Measurements from ENCODE around the gene NUCKS1.
"Not testable (repeated sequence)": the region's sequence is repeated elsewhere in the genome, so short reads cannot be mapped to it uniquely, and the experiment has no call there.

Gene NUCKS1

GRCh38 chr1:205729945-205730610 is 19.9 kb downstream of the NUCKS1 start:
- H3K36me3 Mint-ChIP-seq (ENCODE audit: low read depth) = peaks cover 31% of the 10 kb centered on the region
- no peak overlapping the region for H3K27ac Mint-ChIP-seq
- H3K4me1 Mint-ChIP-seq (ENCODE audit: low read depth) = peaks cover 23% of the 10 kb centered on the region
- H3K4me3 Mint-ChIP-seq = no peak overlapping the region
- no peaks in the 10 kb centered on the region for H3K9me3 Mint-ChIP-seq
- no peaks in the 10 kb centered on the region for H3K27me3 Mint-ChIP-seq (ENCODE audit: low read depth)

GRCh38 chr1:205726619-205727125 is 23.3 kb downstream of the NUCKS1 start:
- peaks cover 13% of the 10 kb centered on the region for H3K4me1 Mint-ChIP-seq (ENCODE audit: low read depth)
- peaks cover 38% of the 10 kb centered on the region for H3K36me3 Mint-ChIP-seq (ENCODE audit: low read depth)

GRCh38 chr1:205725514-205725913 is 24.5 kb downstream of the NUCKS1 start:
- Mint-ChIP-seq H3K4me1 (ENCODE audit: low read depth) (peaks cover 15% of the 10 kb centered on the region), H3K36me3 (ENCODE audit: low read depth) (peaks cover 41% of the 10 kb centered on the region), H3K27me3 (ENCODE audit: low read depth) (no peaks in the 10 kb centered on the region), H3K27ac (no peak overlapping the region), H3K9me3 (no peaks in the 10 kb centered on the region), H3K4me3 (no peak overlapping the region)

More at GRCh38 chr1:205726619-205727125, 23.3 kb downstream of the NUCKS1 start:
- Mint-ChIP-seq H3K4me3 (no peak overlapping the region), H3K27ac (no peak overlapping the region), H3K9me3 (no peaks in the 10 kb centered on the region), H3K27me3 (ENCODE audit: low read depth) (no peaks in the 10 kb centered on the region)

- peak overlapping the region; percentile 62 for H3K27ac Mint-ChIP-seq
- H3K9me3 Mint-ChIP-seq; H3K27me3 Mint-ChIP-seq (ENCODE audit: low read depth); H3K4me3 Mint-ChIP-seq: not testable (repeated sequence)
- peaks cover 20% of the 10 kb centered on the region for H3K4me1 Mint-ChIP-seq (ENCODE audit: low read depth)
- peaks cover 56% of the 10 kb centered on the region for H3K36me3 Mint-ChIP-seq (ENCODE audit: low read depth)
These were observed 29.2 kb downstream of the NUCKS1 start for GRCh38 chr1:205720740-205721139.

GRCh38 chr1:205719762-205720161 is 30.2 kb downstream of the NUCKS1 start:
- H3K9me3 Mint-ChIP-seq = no peaks in the 10 kb centered on the region
- peaks cover 61% of the 10 kb centered on the region for H3K36me3 Mint-ChIP-seq (ENCODE audit: low read depth)
- H3K4me1 Mint-ChIP-seq (ENCODE audit: low read depth) = peaks cover 23% of the 10 kb centered on the region
- H3K27me3 Mint-ChIP-seq (ENCODE audit: low read depth) = no peaks in the 10 kb centered on the region
- H3K4me3 Mint-ChIP-seq = no peak overlapping the region
- H3K27ac Mint-ChIP-seq = peak overlapping the region; percentile 66

GRCh38 chr1:205719015-205719414 is 31.0 kb downstream of the NUCKS1 start:
- Mint-ChIP-seq H3K27ac (no peak overlapping the region), H3K27me3 (ENCODE audit: low read depth) (no peaks in the 10 kb centered on the region), H3K9me3 (no peaks in the 10 kb centered on the region), H3K36me3 (ENCODE audit: low read depth) (peaks cover 61% of the 10 kb centered on the region), H3K4me3 (no peak overlapping the region), H3K4me1 (ENCODE audit: low read depth) (peaks cover 21% of the 10 kb centered on the region)

- no peaks in the 10 kb centered on the region for H3K9me3 Mint-ChIP-seq
- no peak overlapping the region for H3K27ac Mint-ChIP-seq
- peaks cover 20% of the 10 kb centered on the region for H3K4me1 Mint-ChIP-seq (ENCODE audit: low read depth)
- no peak overlapping the region for H3K4me3 Mint-ChIP-seq
- peaks cover 55% of the 10 kb centered on the region for H3K36me3 Mint-ChIP-seq (ENCODE audit: low read depth)
- no peaks in the 10 kb centered on the region for H3K27me3 Mint-ChIP-seq (ENCODE audit: low read depth)
These were observed 33.4 kb downstream of the NUCKS1 start for GRCh38 chr1:205716371-205717132.

GRCh38 chr1:205715628-205716027 is 34.4 kb downstream of the NUCKS1 start:
- Mint-ChIP-seq H3K9me3 (no peaks in the 10 kb centered on the region), H3K27ac (no peak overlapping the region), H3K4me3 (no peak overlapping the region), H3K27me3 (ENCODE audit: low read depth) (no peaks in the 10 kb centered on the region), H3K36me3 (ENCODE audit: low read depth) (peaks cover 54% of the 10 kb centered on the region), H3K4me1 (ENCODE audit: low read depth) (peaks cover 24% of the 10 kb centered on the region)

- peaks cover 18% of the 10 kb centered on the region for H3K4me1 Mint-ChIP-seq (ENCODE audit: low read depth)
- H3K27ac Mint-ChIP-seq = no peak overlapping the region
- H3K4me3 Mint-ChIP-seq = no peak overlapping the region
- peaks cover 47% of the 10 kb centered on the region for H3K36me3 Mint-ChIP-seq (ENCODE audit: low read depth)
- no peaks in the 10 kb centered on the region for H3K27me3 Mint-ChIP-seq (ENCODE audit: low read depth)
- no peaks in the 10 kb centered on the region for H3K9me3 Mint-ChIP-seq
These were observed 35.1 kb downstream of the NUCKS1 start for GRCh38 chr1:205714906-205715246.

- H3K27me3 Mint-ChIP-seq (ENCODE audit: low read depth) = no peaks in the 10 kb centered on the region
- H3K4me3 Mint-ChIP-seq = no peak overlapping the region
- no peak overlapping the region for H3K27ac Mint-ChIP-seq
- H3K4me1 Mint-ChIP-seq (ENCODE audit: low read depth) = peaks cover 12% of the 10 kb centered on the region
- peaks cover 42% of the 10 kb centered on the region for H3K36me3 Mint-ChIP-seq (ENCODE audit: low read depth)
- H3K9me3 Mint-ChIP-seq = no peaks in the 10 kb centered on the region
These were observed 35.6 kb downstream of the NUCKS1 start for GRCh38 chr1:205714190-205714905.

GRCh38 chr1:205711105-205712048 is 38.6 kb downstream of the NUCKS1 start:
- Mint-ChIP-seq H3K36me3 (ENCODE audit: low read depth) (peaks cover 31% of the 10 kb centered on the region), H3K27ac (peak overlapping the region; percentile 26), H3K4me1 (ENCODE audit: low read depth) (peaks cover 20% of the 10 kb centered on the region)

GRCh38 chr1:205710201-205711062 is 39.5 kb downstream of the NUCKS1 start:
- Mint-ChIP-seq H3K27me3 (ENCODE audit: low read depth) (no peaks in the 10 kb centered on the region), H3K9me3 (no peaks in the 10 kb centered on the region), H3K4me1 (ENCODE audit: low read depth) (peaks cover 19% of the 10 kb centered on the region), H3K27ac (no peak overlapping the region), H3K4me3 (no peak overlapping the region), H3K36me3 (ENCODE audit: low read depth) (peaks cover 24% of the 10 kb centered on the region)

More at GRCh38 chr1:205711105-205712048, 38.6 kb downstream of the NUCKS1 start:
- H3K4me3 Mint-ChIP-seq = no peak overlapping the region
- no peaks in the 10 kb centered on the region for H3K27me3 Mint-ChIP-seq (ENCODE audit: low read depth)
- no peaks in the 10 kb centered on the region for H3K9me3 Mint-ChIP-seq

- H3K27me3 Mint-ChIP-seq (ENCODE audit: low read depth) = no peaks in the 10 kb centered on the region
- H3K4me1 Mint-ChIP-seq (ENCODE audit: low read depth) = peaks cover 20% of the 10 kb centered on the region
- H3K9me3 Mint-ChIP-seq = no peaks in the 10 kb centered on the region
- no peak overlapping the region for H3K4me3 Mint-ChIP-seq
- H3K27ac Mint-ChIP-seq = no peak overlapping the region
- peaks cover 20% of the 10 kb centered on the region for H3K36me3 Mint-ChIP-seq (ENCODE audit: low read depth)
These were observed 40.3 kb downstream of the NUCKS1 start for GRCh38 chr1:205709640-205710039.

All from T-helper 1 cell treated with Interleukin-12 subunit alpha and Interleukin-12 subunit beta and Interleukin-4 antibody, amounts not matched to agents 30 μg/mL and 1 μg/mL, for 36 hours (primary cell).